D721Med (cell line): ENCODE measurements around the gene FECH.
A peak's percentile ranks its signal among the peaks of the same experiment; 100 is the strongest.

Experiments
- DNase-seq: peaks from one replicate; pipeline ENCODE4 v3.0.0; 2011; ENCODE audit warnings: low spot score; ENCODE audit not compliant: insufficient read length
- FAIRE-seq: peaks from 2 replicates; lab custom pipeline; 2011; peaks lifted over from hg19 to GRCh38; lab: Jason Lieb, UNC
- CTCF ChIP-seq: IDR thresholded peaks from 2 replicates; pipeline ENCODE4 v1.5.1; 2012; ENCODE audit warnings: mild to moderate bottlenecking, control low read depth; ENCODE audit not compliant: insufficient read depth; ENCODE audit errors: missing control alignments

Gene FECH

GRCh38 chr18:57589161-57589560 is 2.7 kb upstream of the FECH start:
- FAIRE-seq (no peak), DNase-seq (no peak)
- no peak for TF ChIP-seq CTCF

GRCh38 chr18:57587098-57587661 is 678 bp upstream of the FECH start:
- TF ChIP-seq CTCF = no peak
- FAIRE-seq (no peak), DNase-seq (no peak)

GRCh38 chr18:57585855-57586250 is 649 bp downstream of the FECH start:
- FAIRE-seq = peak; percentile 69
- no peak for DNase-seq
- no peak for TF ChIP-seq CTCF

GRCh38 chr18:57585421-57585820 is 1.1 kb downstream of the FECH start:
- FAIRE-seq = peak; percentile 96
- TF ChIP-seq CTCF = no peak
- DNase-seq = no peak

GRCh38 chr18:57584444-57584843 is 2.1 kb downstream of the FECH start:
- no peak for TF ChIP-seq CTCF
- peak; percentile 80 for FAIRE-seq
- no peak for DNase-seq

- DNase-seq (no peak), FAIRE-seq (peak; percentile 48)
- no peak for TF ChIP-seq CTCF
Measured at GRCh38 chr18:57583297-57583835, 3.1 kb downstream of the FECH start.

GRCh38 chr18:57581301-57581934 is 5.1 kb downstream of the FECH start:
- no peak for TF ChIP-seq CTCF
- DNase-seq (no peak), FAIRE-seq (peak; percentile 87)
